GM18861 (cell line): Measurements from ENCODE around the gene GAB3.
"Not testable (repeated sequence)": the region's sequence is repeated elsewhere in the genome, so short reads cannot be mapped to it uniquely, and the experiment has no call there.

Experiments used
- ATAC-seq: cut with Tn5 transposase; IDR thresholded peaks from one replicate; pipeline ENCODE4 v1.9.1; 2021; ENCODE audit not compliant: unreplicated experiment

The GAB3 gene

DNA sequence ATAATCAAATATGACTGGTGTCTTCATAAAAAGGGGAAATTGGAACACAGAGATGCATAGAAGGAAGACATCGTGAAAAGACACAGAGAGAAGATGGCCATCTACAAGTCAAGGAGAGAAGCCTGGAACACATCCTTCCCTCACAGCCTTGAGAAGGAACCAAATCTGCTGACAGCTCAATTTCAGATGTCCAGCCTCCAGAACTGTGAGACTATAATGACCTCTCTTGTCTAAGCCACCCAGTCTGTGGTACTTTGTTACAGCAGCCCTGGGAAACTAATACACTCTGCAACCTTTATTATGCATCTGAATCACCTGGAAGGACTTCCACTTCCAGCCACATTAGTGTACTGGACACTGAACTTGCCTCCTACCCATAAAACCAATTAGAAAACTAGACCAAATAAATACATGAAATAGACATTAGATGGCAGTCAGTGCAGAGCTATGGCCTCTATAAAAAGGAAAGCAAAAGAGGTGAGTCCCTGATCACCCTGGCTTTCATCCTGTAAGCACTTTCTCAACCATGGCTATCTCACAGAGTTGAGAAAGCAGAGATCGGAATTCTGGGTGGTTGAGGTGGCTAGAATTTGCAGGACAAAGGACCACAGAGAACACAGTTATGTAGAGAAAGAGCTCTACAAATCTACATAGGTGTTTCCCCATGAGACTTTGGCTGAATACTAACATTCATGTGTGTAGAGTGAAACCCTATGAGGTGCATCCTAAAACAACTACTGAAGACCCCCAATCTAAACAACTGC is 25.7 kb downstream of the GAB3 start:
- ATAC-seq, result no peak

DNA sequence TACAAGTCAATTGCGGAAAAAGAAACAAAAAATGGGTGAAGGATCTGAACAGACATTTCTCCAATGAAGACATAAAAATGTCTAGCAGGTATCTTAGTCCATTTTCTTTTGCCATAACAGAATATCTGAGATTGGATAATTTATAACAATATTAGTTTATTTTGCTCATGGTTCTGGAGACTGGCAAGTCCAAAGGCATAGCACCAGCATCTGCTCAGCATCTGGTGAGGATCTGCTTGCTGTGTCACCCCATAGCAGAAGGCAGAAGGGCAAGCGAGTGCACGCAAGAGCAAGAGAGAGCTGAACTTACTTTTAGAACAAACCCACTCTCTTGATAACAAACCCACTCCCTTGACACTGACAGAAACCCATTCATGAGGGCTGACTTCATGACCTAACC is 29.7 kb downstream of the GAB3 start:
- ATAC-seq, result no peak

- ATAC-seq, result no peak
These were observed 30.8 kb downstream of the GAB3 start for GRCh38 chrX:154720067-154720466.

DNA sequence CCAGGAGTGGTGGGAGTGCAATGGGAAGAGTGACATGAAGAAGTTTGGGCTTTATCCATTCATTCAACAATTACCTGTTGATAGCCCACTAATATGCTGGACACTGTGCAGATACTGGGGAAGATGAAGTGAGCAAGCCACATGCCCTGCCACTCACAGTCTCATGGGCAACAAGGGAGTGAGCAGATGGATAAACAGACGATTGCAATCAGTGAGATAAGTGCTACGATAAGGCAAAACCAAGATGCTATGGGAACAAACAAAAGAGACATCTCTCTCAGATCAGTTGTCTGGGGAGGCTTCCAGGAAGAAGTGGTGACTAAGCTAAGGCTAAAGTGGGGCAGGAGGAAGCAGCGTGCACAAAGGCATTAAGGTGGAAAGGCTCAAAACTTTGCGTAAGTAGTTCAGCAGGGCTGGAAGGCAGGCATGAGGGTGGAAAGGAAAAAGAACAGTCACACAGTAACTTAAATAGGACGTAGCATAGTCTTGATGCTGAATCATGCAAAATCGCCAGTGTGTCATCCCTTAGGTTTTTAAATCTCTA is 31.7 kb downstream of the GAB3 start:
- ATAC-seq, result no peak

DNA sequence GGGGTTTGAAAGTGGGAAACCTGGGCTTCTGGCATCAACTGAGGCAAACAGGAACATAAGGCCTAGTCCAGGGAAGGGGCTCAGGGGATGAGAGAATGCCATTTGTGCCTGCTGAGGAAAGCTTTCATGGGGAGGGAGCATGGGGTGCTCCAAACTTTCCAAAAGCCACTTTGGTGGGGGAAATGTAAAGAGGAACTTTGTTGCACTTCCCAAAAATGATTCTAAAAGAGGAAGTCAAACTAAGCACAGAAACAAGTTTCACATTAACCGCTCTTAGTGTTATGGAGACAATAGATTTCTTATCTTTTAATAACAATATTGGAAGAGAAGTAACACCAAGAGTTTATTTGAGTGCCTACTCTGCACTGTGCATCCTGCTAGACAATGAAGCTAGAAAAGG is 32.3 kb downstream of the GAB3 start:
- no peak for ATAC-seq

DNA sequence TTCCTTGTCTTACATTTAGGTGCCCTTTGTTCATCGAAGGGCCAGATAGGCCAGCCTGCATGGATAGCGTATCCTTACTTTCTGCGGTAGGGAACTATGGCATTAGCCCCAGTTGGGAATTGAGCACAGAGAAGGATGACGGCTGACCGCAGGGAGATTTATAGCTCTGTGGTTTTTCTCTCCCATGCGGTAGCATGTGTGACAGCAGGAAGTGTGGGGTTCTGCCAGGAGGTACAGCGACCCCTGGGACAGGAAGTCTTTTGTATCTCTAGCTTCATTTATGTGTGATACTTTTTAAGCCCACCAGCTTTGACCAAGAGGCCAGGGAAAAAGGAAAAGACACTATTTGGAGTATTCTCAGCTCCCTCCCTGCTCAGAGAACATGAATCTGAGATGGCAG is 33.1 kb downstream of the GAB3 start:
- no peak for ATAC-seq

- ATAC-seq, result no peak
These were observed 35.1 kb downstream of the GAB3 start for GRCh38 chrX:154715825-154716224.

- ATAC-seq, result peak; percentile 54
These were observed 36.0 kb downstream of the GAB3 start for GRCh38 chrX:154714925-154715324.

DNA sequence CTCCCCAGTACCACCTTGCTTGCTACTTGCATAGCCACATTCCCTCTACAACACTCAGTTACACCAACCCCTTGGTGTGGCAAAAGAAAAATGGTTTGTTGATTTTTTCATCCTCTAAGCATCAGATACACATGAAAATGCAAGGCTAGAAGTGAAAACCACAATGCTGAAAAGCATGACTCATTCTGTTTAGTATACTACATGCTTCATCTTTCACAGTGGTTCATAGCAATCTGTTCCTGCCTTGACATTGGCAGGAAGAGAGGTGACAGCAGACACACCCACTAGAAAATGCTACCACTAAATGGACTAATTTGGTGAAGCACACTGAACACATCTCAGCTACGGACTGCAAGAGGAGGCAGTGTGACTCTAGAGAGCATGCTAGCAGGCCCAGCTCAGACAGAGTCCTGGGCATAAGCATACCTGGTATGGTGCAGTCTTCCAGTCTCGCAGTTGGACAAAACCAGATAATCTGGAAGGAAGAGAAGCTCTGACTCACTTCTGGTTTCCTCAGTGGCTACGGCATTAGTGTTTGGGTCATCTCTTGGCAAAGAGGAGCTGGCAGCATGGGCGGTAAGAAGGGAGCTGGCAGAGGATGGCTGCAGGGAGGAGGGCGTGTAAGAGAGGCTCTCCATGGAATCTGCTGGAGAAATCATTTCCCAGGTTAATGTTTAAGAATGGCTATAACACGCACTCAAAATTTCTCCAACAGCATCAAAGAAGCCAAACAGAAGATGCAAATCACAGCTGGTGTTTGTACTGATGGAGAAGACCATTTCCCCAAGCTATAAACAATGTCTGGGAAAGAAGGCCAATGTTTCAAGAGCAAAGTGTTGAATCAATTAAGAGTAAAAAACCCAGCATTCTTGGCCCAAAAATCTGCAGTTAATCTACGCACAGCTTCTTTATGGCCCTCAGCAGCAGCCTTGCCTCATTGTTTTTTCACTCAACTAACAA is 37.8 kb downstream of the GAB3 start:
- peak; percentile 86 for ATAC-seq

DNA sequence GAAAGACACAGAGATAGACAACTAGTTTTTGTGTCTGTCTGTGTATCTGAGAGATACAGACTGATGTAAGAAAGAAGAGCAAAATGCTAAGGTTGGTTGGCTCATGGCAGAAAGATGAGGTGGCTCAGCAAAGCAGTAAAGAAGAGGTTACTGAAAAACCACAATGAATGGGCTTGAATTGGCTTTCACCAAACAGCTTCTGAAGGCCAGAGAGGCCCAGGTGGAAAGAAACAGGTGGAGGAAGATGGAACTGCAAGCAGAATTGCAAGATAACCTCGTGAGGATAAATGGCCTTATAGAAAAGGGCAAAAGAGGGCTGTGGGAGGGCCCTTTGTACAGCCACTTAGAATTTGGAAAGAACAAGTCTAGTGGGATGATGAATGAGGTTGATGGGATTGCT is 39.6 kb downstream of the GAB3 start:
- ATAC-seq, result no peak

DNA sequence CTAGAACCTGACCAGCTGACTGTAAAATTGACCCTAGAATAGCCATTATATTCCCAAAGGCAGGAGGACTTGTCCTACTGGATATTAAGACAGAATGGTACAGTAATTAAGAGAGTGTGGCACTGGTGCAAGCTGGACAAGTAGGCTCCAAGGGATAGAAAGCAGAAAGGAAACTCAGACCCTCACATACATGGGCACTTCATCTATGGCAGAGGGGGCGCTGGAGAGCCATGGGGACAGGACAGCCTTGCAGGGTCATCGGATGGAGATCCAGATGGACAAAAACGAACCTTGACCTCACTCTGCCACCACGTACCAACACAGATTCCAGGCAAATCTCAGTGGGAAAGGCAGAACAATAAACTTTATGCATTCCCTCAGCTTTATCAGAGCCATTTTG is 40.6 kb downstream of the GAB3 start:
- ATAC-seq, result no peak

DNA sequence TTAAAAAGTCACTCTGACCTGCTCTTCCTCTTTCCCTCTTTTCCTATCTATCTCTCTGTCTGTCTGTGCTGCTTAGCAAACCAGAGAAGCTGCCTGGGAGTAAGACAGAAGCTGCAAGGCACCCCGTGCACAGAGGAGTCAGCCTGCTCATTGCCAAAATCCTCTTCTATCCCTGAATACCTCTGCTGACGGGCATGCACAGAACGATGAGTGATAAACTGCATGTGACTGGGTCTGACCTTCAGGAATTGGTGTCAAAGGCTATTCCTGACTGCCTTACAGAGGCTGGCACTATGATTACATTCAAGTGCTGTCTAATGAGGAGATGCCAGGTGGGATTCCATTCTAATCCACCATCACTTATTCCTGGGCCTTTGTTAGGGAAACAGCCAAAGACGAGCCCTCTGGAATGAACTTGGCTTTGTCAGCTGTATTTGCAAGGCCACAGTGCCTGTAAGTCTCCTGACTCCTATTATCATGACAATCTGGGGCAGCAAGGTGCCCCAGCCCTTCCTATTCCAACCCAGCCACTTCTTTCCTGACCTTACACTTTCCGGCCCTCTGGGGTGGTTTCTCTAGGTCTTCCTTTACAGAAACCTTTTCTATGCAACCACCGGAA is 52.1 kb downstream of the GAB3 start:
- ATAC-seq, result no peak

DNA sequence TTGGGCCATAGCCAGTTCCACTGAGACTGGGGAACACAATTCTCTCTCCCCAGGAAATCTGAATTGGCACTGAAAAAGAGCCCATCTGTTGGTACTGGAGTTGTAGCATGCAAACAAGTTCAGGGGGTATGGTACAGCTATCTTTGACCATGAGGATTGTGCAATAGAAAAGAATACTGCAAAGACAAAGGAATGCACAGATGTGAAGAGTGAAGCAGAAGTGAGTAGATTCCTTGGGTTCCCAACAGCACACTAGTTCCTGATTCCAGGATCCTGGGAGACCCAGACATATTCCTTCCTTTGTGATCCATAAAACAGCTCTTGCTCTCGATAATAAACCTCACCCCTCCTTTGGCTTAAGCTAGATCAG is 54.2 kb downstream of the GAB3 start:
- no peak for ATAC-seq

GRCh38 chrX:154695911-154696675 is 54.8 kb downstream of the GAB3 start:
- ATAC-seq, result no peak

DNA sequence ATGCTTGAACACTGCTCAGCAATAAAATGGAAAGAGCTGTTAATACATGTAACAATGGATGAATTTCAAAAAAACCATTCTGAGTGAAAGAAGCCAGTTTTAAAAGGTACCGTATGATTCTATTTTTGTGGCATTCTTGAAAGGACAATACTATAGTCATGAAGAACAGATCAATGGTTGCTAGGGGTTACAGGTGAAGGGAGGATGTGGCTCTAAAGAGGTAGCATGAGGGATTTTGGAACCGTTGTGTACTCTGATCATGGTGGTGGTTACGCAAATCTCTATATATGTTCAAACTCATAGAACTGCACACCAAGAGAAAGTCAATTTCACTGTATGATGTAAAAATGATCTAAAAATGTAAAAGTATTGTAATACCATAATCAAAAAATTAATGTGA is 57.5 kb downstream of the GAB3 start:
- ATAC-seq, result no peak

DNA sequence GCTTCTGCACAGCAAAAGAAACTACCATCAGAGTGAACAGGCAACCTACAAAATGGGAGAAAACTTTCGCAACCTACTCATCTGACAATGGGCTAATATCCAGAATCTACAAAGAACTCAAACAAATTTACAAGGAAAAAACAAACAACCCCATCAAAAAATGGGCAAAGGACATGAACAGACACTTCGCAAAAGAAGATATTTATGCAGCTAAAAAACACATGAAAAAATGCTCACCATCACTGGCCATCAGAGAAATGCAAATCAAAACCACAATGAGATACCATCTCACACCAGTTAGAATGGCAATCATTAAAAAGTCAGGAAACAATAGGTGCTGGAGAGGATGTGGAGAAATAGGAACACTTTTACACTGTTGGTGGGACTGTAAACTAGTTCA is 60.4 kb downstream of the GAB3 start:
- ATAC-seq, result not testable (repeated sequence)

GRCh38 chrX:154672084-154672483 is 78.8 kb downstream of the GAB3 start:
- not testable (repeated sequence) for ATAC-seq

- ATAC-seq, result not testable (repeated sequence)
These were observed 80.0 kb downstream of the GAB3 start for GRCh38 chrX:154670848-154671247.

GRCh38 chrX:154661899-154662298 is 89.0 kb downstream of the GAB3 start:
- no peak for ATAC-seq

DNA sequence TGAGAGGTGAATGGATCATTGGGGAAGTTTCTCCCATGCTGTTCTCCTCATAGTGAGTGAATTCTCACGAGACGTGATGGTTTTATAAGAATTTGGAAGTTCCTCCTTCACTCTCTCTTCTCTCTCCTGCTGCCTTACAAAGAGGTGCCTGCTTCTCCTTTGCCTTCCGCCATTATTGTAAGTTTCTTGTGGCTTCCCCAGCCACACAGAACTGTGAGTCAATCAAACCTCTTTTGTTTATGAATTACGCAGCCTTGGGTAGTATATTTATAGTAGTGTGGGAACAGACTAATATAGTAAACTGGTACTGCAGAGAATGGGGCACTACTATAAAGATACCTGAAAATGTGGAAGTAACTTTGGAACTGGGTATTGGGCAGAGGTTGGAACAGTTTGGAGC is 89.7 kb downstream of the GAB3 start:
- no peak for ATAC-seq

GRCh38 chrX:154660541-154660940 is 90.3 kb downstream of the GAB3 start:
- no peak for ATAC-seq
